SK-N-MC (cell line): Measurements from ENCODE around the gene ORC1.

Source experiments
- EZH2 ChIP-seq: fragments of 200-600 bp; sonication (generic); IDR thresholded peaks from one replicate; pipeline ENCODE4 v1.6.1; 2017; ENCODE audit warnings: antibody characterized with exemption
- FOXP2 ChIP-seq: optimal IDR thresholded peaks from 2 replicates; pipeline ENCODE3; 2011; ENCODE audit warnings: mild to moderate bottlenecking, moderate library complexity; ENCODE audit not compliant: insufficient read depth; ENCODE audit errors: extremely low read length, control extremely low read depth
- POLR2AphosphoS5 ChIP-seq: IDR thresholded peaks from 2 replicates; pipeline ENCODE4 v1.6.1; 2012; ENCODE audit warnings: mild to moderate bottlenecking, low read depth, low read length, borderline replicate concordance

DNA sequence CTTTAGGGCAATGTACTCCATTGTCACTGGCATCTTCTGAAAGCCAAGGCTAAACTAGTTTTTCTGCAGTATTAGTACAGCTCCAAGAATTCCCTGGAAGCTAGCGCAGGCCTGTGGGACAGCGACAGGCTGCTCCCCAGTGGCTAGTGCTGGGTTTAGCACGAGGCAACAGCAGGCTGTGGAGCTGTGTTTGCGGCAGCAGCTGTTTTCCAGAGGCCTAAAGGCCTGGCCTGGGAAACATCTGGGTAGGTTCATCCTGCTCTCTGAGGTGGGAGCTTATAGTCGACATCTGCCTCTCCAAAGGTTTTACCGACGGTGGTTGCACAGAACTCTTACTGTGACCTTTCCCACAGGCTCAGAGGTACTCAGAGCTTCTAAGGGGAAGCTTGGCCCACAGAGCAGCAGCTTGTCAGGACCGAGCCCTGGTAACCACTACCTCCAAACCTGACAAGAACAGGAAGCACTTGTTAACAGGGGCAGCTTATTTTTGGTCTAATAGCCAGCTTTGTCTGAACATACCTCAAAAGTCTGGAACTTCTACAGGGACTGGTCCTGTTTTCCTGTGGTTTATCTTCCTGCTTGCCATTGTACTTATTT lies 55.4 kb downstream of the ORC1 start:
- TF ChIP-seq POLR2AphosphoS5, result no peak
- no peak for TF ChIP-seq EZH2
- TF ChIP-seq FOXP2, result no peak
